GM12872 (cell line): ENCODE results near the gene RARB.

Experiments
- TF ChIP-seq, protein P1 (sequence below): IDR thresholded peaks from 3 replicates; pipeline ENCODE4 v1.5.1; 2011; ENCODE audit warnings: low read depth, mild to moderate bottlenecking, low read length, moderate library complexity; ENCODE audit not compliant: insufficient read depth

The RARB gene

DNA sequence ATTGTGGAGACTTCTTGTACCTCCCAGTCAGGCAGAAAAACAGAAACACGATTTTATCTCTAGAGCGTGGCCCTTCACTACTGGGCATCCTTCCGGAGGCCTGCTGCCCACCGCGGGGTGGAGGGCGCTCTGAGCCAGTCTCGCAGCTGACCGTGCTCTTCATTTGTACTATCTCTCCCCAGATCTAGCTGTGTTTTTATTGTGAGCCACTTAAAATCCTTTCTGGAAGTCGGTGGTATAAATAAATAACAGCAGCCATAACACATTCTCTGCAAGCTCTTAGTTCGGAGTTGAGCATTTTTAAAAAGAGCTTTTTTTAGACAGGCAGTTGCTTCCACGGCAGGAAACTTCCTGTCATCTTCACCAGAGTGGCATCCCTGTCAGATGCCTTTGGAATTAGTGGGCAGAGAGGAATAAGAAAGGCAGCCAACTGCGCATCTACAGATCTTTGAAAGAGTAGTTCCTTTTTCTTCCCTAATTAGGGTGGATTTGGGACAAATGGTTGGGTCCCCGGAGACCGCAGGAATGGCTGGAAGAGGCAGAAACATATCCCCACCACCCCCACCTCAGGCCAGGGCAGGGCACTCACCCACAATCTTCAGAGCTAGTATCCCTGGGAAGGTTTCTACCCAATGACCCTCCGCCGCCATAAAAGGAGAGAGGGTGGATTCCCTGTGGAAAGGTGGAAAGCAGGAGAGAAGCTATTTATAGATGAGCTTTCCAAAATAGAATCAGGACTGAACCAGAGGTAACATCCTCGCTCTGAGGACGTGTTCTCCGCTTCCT, 145.5 kb downstream of the RARB start:
- TF ChIP-seq, protein P1, sequence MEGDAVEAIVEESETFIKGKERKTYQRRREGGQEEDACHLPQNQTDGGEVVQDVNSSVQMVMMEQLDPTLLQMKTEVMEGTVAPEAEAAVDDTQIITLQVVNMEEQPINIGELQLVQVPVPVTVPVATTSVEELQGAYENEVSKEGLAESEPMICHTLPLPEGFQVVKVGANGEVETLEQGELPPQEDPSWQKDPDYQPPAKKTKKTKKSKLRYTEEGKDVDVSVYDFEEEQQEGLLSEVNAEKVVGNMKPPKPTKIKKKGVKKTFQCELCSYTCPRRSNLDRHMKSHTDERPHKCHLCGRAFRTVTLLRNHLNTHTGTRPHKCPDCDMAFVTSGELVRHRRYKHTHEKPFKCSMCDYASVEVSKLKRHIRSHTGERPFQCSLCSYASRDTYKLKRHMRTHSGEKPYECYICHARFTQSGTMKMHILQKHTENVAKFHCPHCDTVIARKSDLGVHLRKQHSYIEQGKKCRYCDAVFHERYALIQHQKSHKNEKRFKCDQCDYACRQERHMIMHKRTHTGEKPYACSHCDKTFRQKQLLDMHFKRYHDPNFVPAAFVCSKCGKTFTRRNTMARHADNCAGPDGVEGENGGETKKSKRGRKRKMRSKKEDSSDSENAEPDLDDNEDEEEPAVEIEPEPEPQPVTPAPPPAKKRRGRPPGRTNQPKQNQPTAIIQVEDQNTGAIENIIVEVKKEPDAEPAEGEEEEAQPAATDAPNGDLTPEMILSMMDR = no peak

- TF ChIP-seq, protein P1 = no peak
Measured at GRCh38 chr3:25574172-25574765, 146.2 kb downstream of the RARB start.

- TF ChIP-seq, protein P1 = no peak
Measured at GRCh38 chr3:25575001-25575400, 146.9 kb downstream of the RARB start.

GRCh38 chr3:25576146-25576545, 148.1 kb downstream of the RARB start:
- TF ChIP-seq, protein P1 = no peak

GRCh38 chr3:25576831-25577454, 148.9 kb downstream of the RARB start:
- TF ChIP-seq, protein P1 = no peak

DNA sequence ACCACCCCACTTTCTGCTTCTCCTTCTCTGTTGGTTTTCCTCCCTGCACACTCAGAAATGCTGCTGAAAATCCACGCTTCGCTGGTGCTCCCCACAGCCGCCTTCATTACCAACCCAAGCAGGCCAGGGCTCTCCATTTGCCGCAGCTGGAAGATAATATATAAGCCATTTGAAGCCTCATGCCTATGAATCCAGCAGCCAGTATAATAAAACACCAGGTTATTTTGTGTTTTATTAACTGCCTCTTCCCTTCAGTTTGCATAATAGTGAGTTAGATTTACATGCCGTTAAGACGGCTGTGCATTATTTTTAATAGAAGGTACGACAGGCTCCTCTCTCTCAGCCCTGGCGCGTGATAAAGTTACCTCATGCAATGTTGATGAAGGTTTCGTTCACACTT, 150.0 kb downstream of the RARB start:
- TF ChIP-seq, protein P1 = no peak

DNA sequence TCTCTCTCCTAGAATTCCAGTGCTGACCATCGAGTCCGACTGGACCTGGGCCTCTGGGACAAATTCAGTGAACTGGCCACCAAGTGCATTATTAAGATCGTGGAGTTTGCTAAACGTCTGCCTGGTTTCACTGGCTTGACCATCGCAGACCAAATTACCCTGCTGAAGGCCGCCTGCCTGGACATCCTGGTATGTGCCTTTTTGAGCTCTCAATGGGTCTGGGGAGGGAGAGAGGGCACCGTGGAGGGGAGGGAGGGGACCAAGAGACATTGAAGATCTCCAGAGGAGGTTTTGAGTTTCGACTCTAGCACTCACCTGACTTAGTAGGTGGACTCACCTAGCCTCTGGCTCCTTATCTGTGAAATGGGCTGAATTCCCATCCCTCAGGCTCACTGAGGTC, 152.5 kb downstream of the RARB start:
- TF ChIP-seq, protein P1 = no peak
